H1 (cell line): ENCODE measurements around the gene CACNA1E. TPM values are rescaled to one million over a fixed set of nuclear protein-coding genes. Genes with fewer than 3 reads are reported as not detected.

Source experiments
- CTCF ChIA-PET: fragments of 300-600 bp; sonication (Branson Sonifier 250); formaldehyde crosslinking; loops from one replicate; lab custom pipeline; 2021; ENCODE audit not compliant: partially characterized antibody; lab: Charles Lee
- POLR2A ChIA-PET: fragments of 300-600 bp; sonication (Branson Sonifier 250); formaldehyde crosslinking; loops from one replicate; lab custom pipeline; 2021; ENCODE audit warnings: inconsistent platforms; ENCODE audit not compliant: partially characterized antibody; lab: Charles Lee
- DNase-seq, 2 experiments: peaks; one replicate each; pipeline versions ENCODE4 v3.0.0 to v3.0.0-alpha.2; 2010 to 2022; ENCODE audit warnings: low spot score in 2 of 2, low read depth in 1 of 2, mixed read lengths in 1 of 2
- FAIRE-seq: peaks from 2 replicates; lab custom pipeline; 2011; peaks lifted over from hg19 to GRCh38; lab: Jason Lieb, UNC
- H2AFZ ChIP-seq: 2 replicates; pipeline ENCODE4 v1.8.1; 2012; ENCODE audit warnings: low read length, inconsistent platforms
- H2AK5ac ChIP-seq: 2 replicates; pipeline ENCODE4 v1.6.1; 2013; ENCODE audit warnings: low read depth, low read length
- H2BK120ac ChIP-seq: replicated peaks from 2 replicates; pipeline ENCODE3; 2013; ENCODE audit warnings: low read depth, low read length, inconsistent platforms
- H2BK12ac ChIP-seq: 2 replicates; pipeline ENCODE4 v1.6.1; 2013; ENCODE audit warnings: low read depth, low read length
- H2BK15ac ChIP-seq: 2 replicates; pipeline ENCODE4 v1.6.1; 2013; ENCODE audit warnings: low read length
- H2BK20ac ChIP-seq: 2 replicates; pipeline ENCODE4 v1.6.1; 2013; ENCODE audit warnings: low read length
- H2BK5ac ChIP-seq: 2 replicates; pipeline ENCODE4 v1.6.1; 2013; ENCODE audit warnings: low read depth, low read length
- H3K14ac ChIP-seq: 2 replicates; pipeline ENCODE4 v1.6.1; 2013; ENCODE audit warnings: inconsistent platforms; ENCODE audit not compliant: insufficient read length
- H3K18ac ChIP-seq: 2 replicates; pipeline ENCODE4 v1.6.1; 2013; ENCODE audit warnings: low read length; ENCODE audit errors: extremely low read depth
- H3K23ac ChIP-seq: 2 replicates; pipeline ENCODE4 v1.6.1; 2013; ENCODE audit warnings: inconsistent platforms; ENCODE audit not compliant: insufficient read length
- H3K23me2 ChIP-seq: 2 replicates; pipeline ENCODE4 v1.6.1; 2013; ENCODE audit warnings: low read depth, low read length
- H3K27ac ChIP-seq: 2 replicates; pipeline ENCODE4 v1.6.1; 2011; ENCODE audit warnings: low read depth, low read length, inconsistent platforms
- H3K27me3 ChIP-seq, 4 experiments: replicated peaks in 1 of 4; 1 replicate in 1 of 4; 2 replicates in 3 of 4; pipeline versions ENCODE4 v1.6.1 to v1.8.1; 2011 to 2013; ENCODE audit warnings: low read length in 3 of 4, mild to moderate bottlenecking in 3 of 4, inconsistent platforms in 2 of 4, mixed read lengths in 2 of 4, moderate library complexity in 1 of 4; ENCODE audit not compliant: control insufficient read depth in 3 of 4, insufficient read depth in 3 of 4; ENCODE audit errors: extremely low read depth in 1 of 4
- H3K36me3 ChIP-seq, 4 experiments: 2 replicates each; pipeline versions ENCODE4 v1.6.1 to v1.8.1; 2011 to 2013; ENCODE audit warnings: mild to moderate bottlenecking in 4 of 4, low read length in 3 of 4, moderate library complexity in 2 of 4, control low read depth in 1 of 4, inconsistent platforms in 1 of 4; ENCODE audit not compliant: insufficient read depth in 4 of 4, control insufficient read depth in 2 of 4
- H3K4ac ChIP-seq: replicated peaks from 2 replicates; pipeline ENCODE3; 2013; ENCODE audit warnings: low read length, low read depth, mixed read lengths, inconsistent platforms; ENCODE audit not compliant: insufficient read length
- H3K4me1 ChIP-seq, 4 experiments: replicated peaks in 1 of 4; 1 replicate in 1 of 4; 2 replicates in 3 of 4; pipeline versions ENCODE4 v1.6.1 to v1.8.1; 2011 to 2013; ENCODE audit warnings: low read length in 3 of 4, inconsistent platforms in 2 of 4, mixed read lengths in 1 of 4; ENCODE audit not compliant: insufficient read depth in 4 of 4, control insufficient read depth in 3 of 4
- H3K4me2 ChIP-seq, 2 experiments: 2 replicates each; pipeline versions ENCODE4 v1.6.1 to v1.8.1; 2011 to 2013; ENCODE audit warnings: low read depth in 2 of 2, low read length in 2 of 2, control low read depth in 1 of 2, inconsistent platforms in 1 of 2, mild to moderate bottlenecking in 1 of 2; ENCODE audit not compliant: insufficient read depth in 1 of 2
- H3K4me3 ChIP-seq, 4 experiments: fragments of 200-600, 300-600 bp in 1 of 4; sonication (generic), shearing (Covaris generic), sonication (Bioruptor Twin) in 1 of 4; 2 replicates each; pipeline versions ENCODE4 v1.5.1 to v1.8.1; 2011 to 2016; ENCODE audit warnings: low read length in 4 of 4, low read depth in 3 of 4, control low read depth in 2 of 4, inconsistent platforms in 2 of 4, mild to moderate bottlenecking in 2 of 4, mixed read lengths in 1 of 4, moderate library complexity in 1 of 4; ENCODE audit not compliant: insufficient read depth in 2 of 4; ENCODE audit errors: extremely low read depth in 1 of 4
- H3K56ac ChIP-seq: replicated peaks from 2 replicates; pipeline ENCODE3; 2013; ENCODE audit warnings: low read depth, mild to moderate bottlenecking, mixed read lengths, low read length, inconsistent platforms; ENCODE audit not compliant: insufficient read length
- H3K79me1 ChIP-seq: 2 replicates; pipeline ENCODE4 v1.6.1; 2013; ENCODE audit warnings: low read depth, low read length, control low read depth
- H3K79me2 ChIP-seq, 2 experiments: 2 replicates each; pipeline versions ENCODE4 v1.6.1 to v1.8.1; 2012 to 2013; ENCODE audit warnings: low read length in 2 of 2, mild to moderate bottlenecking in 2 of 2, inconsistent platforms in 1 of 2; ENCODE audit not compliant: insufficient read depth in 2 of 2, control insufficient read depth in 1 of 2
- H3K9ac ChIP-seq, 4 experiments: replicated peaks in 1 of 4; 1 replicate in 1 of 4; 2 replicates in 3 of 4; pipeline versions ENCODE4 v1.6.1 to v1.8.1; 2011 to 2013; ENCODE audit warnings: low read depth in 3 of 4, low read length in 3 of 4, control low read depth in 2 of 4, mild to moderate bottlenecking in 2 of 4, moderate library complexity in 2 of 4, inconsistent platforms in 1 of 4; ENCODE audit errors: extremely low read depth in 1 of 4
- H3K9me3 ChIP-seq, 2 experiments: 2 replicates each; pipeline versions ENCODE4 v1.6.1 to v1.8.1; 2012 to 2013; ENCODE audit warnings: mild to moderate bottlenecking in 2 of 2, moderate library complexity in 2 of 2, control low read depth in 1 of 2, inconsistent platforms in 1 of 2, low read depth in 1 of 2, low read length in 1 of 2, mixed read lengths in 1 of 2; ENCODE audit not compliant: insufficient read depth in 2 of 2
- H4K20me1 ChIP-seq, 2 experiments: replicated peaks in 1 of 2; 2 replicates each; pipeline versions ENCODE3 to v1.8.1; 2011 to 2013; ENCODE audit warnings: inconsistent platforms in 2 of 2, low read length in 2 of 2, mild to moderate bottlenecking in 1 of 2; ENCODE audit not compliant: insufficient read depth in 2 of 2, control insufficient read depth in 1 of 2
- H4K5ac ChIP-seq: 2 replicates; pipeline ENCODE4 v1.6.1; 2013; ENCODE audit warnings: low read length, low read depth, mixed read lengths, inconsistent platforms; ENCODE audit not compliant: insufficient read length
- H4K8ac ChIP-seq: 2 replicates; pipeline ENCODE4 v1.8.0; 2013; ENCODE audit warnings: mild to moderate bottlenecking, moderate library complexity, low read length, inconsistent platforms; ENCODE audit not compliant: insufficient read depth; ENCODE audit errors: extremely low read depth
- H4K91ac ChIP-seq: replicated peaks from 2 replicates; pipeline ENCODE3; 2013; ENCODE audit warnings: low read length, mixed read lengths, inconsistent platforms; ENCODE audit not compliant: insufficient read length
- MAFK ChIP-seq: IDR thresholded peaks from 2 replicates; pipeline ENCODE4 v1.6.1; 2012; ENCODE audit warnings: low read depth, mild to moderate bottlenecking, improper control_type of control experiment, low read length
- WGBS, 2 experiments: shearing (Covaris generic) in 1 of 2; methylation state at CpG; one replicate each; pipeline versions ENCODE4 v1.1.6 to v1.1.7; 2013 to 2015; ENCODE audit warnings: low lambda C conversion rate in 2 of 2, mixed read lengths in 2 of 2, inconsistent platforms in 1 of 2, low coverage in 1 of 2, missing lambda C conversion rate in 1 of 2; ENCODE audit not compliant: insufficient replicate concordance in 2 of 2, insufficient coverage in 1 of 2, insufficient read length in 1 of 2; ENCODE audit errors: extremely low coverage in 1 of 2, missing lambda C conversion rate in 1 of 2; 5-methylcytosine and 5-hydroxymethylcytosine counted together
- polyA plus RNA-seq, 7 experiments: library from polyadenylated mRNA; depleted of rRNA in 3 of 7; stranded (reverse) in 5 of 7; unstranded in 2 of 7; fragments of >200 nt in 5 of 7; fragments of 200-250 nt in 2 of 7; gene quantifications; 1 replicate in 5 of 7; 2 replicates in 1 of 7; 4 replicates in 1 of 7; pipeline versions ENCODE4 v1.2.1 to v1.2.3, GENCODE V29; 2011 to 2013; ENCODE audit warnings: missing spikeins in 2 of 7, mixed read lengths in 2 of 7
- total RNA-seq: library from RNA; stranded (reverse); fragmentation: NEBNext Ultra II Directional; extraction: Animal tissue kit (Norgen Biotek cat#: 25700); gene quantifications from 2 replicates; pipeline ENCODE4 v1.2.1, GENCODE V29; 2021
- TF ChIP-seq, protein P1 (sequence below), 3 experiments: IDR thresholded peaks; 1 replicate in 2 of 3; 2 replicates in 1 of 3; pipeline versions ENCODE4 v1.5.1 to v1.6.1; 2011; ENCODE audit warnings: low read length in 3 of 3, mild to moderate bottlenecking in 3 of 3, inconsistent platforms in 2 of 3, low read depth in 1 of 3, moderate library complexity in 1 of 3; ENCODE audit not compliant: insufficient read depth in 1 of 3; ENCODE audit errors: control extremely low read depth in 1 of 3

The CACNA1E gene
- total and polyA plus RNA-seq, 2 of the 8 experiments (the other 6 are each of a cell fraction or from before 2014, with no cell fraction given), result 0.98 to 1.3 TPM

DNA sequence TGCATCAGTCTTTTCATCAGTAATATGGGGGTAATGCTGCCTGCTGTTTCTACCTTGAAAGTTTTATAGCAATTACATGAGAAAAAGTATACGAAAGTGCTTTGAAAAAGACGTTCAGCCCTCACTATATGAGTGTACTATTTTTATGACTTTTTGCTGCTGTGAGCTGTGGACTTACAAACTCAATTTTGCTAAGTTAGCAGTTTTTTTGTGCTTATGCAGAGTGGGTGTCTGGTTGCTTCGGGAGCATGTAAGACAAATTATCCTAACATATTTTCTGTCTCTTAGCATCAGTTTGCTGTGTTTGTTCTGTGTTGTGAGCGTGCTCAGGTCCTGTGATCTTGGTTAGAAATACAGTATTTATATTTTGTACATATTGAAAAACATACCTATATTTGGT lies 109.7 kb downstream of the CACNA1E start:
- no peak overlapping the region for H3K14ac ChIP-seq
- no peak overlapping the region for H3K9ac ChIP-seq
- H2BK5ac ChIP-seq, result no peak overlapping the region
- DNase-seq (no peak), FAIRE-seq (no peak)
- H2AK5ac ChIP-seq, result no peak overlapping the region
- CTCF ChIA-PET, result interaction anchor here (1.5 kb wide), 1 partner anchor 9 kb away, joined by 5 read pairs; no protein-coding TSS in a partner anchor
- H3K4me1 ChIP-seq, result peaks cover 7 to 20% (median 10%) of the 10 kb centered on the region in 4 experiments; a peak in 6 of 7 replicates
- H3K27ac ChIP-seq, result no peak overlapping the region
- no peak overlapping the region for H3K23ac ChIP-seq
- H3K4me2 ChIP-seq, result peak overlapping the region in 1 of 2 experiments; percentile 53; a peak in 1 of 4 replicates
- H3K18ac ChIP-seq, result no peak overlapping the region; the same call in 1 of the 2 replicates
- no peak overlapping the region for H4K8ac ChIP-seq
- H2BK120ac ChIP-seq, result no peak overlapping the region
- H3K79me2 ChIP-seq, result no peaks in the 10 kb centered on the region
- no peak overlapping the region for H3K4ac ChIP-seq
- H3K36me3 ChIP-seq, result no peaks in the 10 kb centered on the region
- H3K27me3 ChIP-seq, result no peaks in the 10 kb centered on the region
- no peak overlapping the region for H2AFZ ChIP-seq
- H2BK12ac ChIP-seq, result no peak overlapping the region
- H4K5ac ChIP-seq, result no peak overlapping the region
- H4K20me1 ChIP-seq, result no peaks in the 10 kb centered on the region
- no peak overlapping the region for H3K56ac ChIP-seq
- POLR2A ChIA-PET, result no interaction called here
- H3K79me1 ChIP-seq, result no peaks in the 10 kb centered on the region
- H2BK20ac ChIP-seq, result no peak overlapping the region
- no peak overlapping the region for H2BK15ac ChIP-seq
- no peaks in the 10 kb centered on the region for H3K9me3 ChIP-seq
- no peak overlapping the region for H3K4me3 ChIP-seq
- TF ChIP-seq, protein P1, sequence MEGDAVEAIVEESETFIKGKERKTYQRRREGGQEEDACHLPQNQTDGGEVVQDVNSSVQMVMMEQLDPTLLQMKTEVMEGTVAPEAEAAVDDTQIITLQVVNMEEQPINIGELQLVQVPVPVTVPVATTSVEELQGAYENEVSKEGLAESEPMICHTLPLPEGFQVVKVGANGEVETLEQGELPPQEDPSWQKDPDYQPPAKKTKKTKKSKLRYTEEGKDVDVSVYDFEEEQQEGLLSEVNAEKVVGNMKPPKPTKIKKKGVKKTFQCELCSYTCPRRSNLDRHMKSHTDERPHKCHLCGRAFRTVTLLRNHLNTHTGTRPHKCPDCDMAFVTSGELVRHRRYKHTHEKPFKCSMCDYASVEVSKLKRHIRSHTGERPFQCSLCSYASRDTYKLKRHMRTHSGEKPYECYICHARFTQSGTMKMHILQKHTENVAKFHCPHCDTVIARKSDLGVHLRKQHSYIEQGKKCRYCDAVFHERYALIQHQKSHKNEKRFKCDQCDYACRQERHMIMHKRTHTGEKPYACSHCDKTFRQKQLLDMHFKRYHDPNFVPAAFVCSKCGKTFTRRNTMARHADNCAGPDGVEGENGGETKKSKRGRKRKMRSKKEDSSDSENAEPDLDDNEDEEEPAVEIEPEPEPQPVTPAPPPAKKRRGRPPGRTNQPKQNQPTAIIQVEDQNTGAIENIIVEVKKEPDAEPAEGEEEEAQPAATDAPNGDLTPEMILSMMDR (IDR thresholded peaks at IDR 0.05; ENCODE audit: control extremely low read depth in 1 of 3, insufficient read depth in 1 of 3, low read depth in 1 of 3, low read length in 3 of 3), result no peak
- TF ChIP-seq MAFK, result peak; percentile 73; the same call in 1 of the 2 replicates
- 85% methylated on average over 4 of the region's 4 CpGs; no CpG with 5 or more reads in 1 of the 2 experiments for WGBS, 2 experiments
- H3K23me2 ChIP-seq, result no peaks in the 10 kb centered on the region
- no peak overlapping the region for H4K91ac ChIP-seq
